Gastroesophageal sphincter (tissue), 3 donors: Measurements from ENCODE around the gene ENPP4.

Source experiments
- EP300 ChIP-seq: sonication (generic); formaldehyde crosslinking; IDR thresholded peaks from one replicate; pipeline ENCODE4 v1.6.1; 2017; ENCODE audit warnings: antibody characterized with exemption, mild to moderate bottlenecking
- POLR2A ChIP-seq, 2 donors: fragments of 450-650 bp; IDR thresholded peaks; one replicate each; pipeline ENCODE4 v1.6.1; 2017; ENCODE audit warnings: antibody characterized with exemption in 2 of 2, mild to moderate bottlenecking in 2 of 2, moderate library complexity in 1 of 2
- POLR2AphosphoS5 ChIP-seq: sonication (generic); formaldehyde crosslinking; IDR thresholded peaks from one replicate; pipeline ENCODE4 v1.6.1; 2017; ENCODE audit warnings: antibody characterized with exemption
- TF ChIP-seq, protein P1 (sequence below), 4 experiments: fragments of 200-600 bp in 2 of 4; fragments of 450-650 bp in 2 of 4; sonication (generic) in 1 of 4; IDR thresholded peaks; one replicate each; pipeline ENCODE4 v1.5.1; 2017 to 2019; ENCODE audit warnings: antibody characterized with exemption in 4 of 4, mild to moderate bottlenecking in 2 of 4, moderate library complexity in 2 of 4

DNA sequence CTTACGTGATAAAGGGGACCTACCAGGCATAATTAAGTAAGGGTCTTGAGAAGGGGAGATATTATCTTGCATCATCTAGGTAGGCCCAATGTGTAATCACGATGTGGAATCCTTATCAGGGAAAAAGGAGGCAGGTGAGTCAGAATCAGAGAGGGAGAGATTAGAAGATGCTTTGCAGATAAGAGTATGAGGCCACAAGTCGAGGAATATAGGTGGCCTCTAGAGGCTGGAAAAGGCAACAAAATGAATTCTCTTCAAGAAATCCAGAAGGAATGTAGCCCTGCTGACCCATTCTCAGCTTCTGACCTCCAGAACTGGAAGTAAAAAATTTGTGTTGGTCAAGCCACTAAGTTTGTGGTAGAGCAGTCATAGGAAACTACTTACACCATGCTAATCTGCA lies 11.0 kb upstream of the ENPP4 start:
- TF ChIP-seq POLR2A (IDR thresholded peaks at IDR 0.05), result no peak
- TF ChIP-seq POLR2AphosphoS5, result no peak
- TF ChIP-seq, protein P1, sequence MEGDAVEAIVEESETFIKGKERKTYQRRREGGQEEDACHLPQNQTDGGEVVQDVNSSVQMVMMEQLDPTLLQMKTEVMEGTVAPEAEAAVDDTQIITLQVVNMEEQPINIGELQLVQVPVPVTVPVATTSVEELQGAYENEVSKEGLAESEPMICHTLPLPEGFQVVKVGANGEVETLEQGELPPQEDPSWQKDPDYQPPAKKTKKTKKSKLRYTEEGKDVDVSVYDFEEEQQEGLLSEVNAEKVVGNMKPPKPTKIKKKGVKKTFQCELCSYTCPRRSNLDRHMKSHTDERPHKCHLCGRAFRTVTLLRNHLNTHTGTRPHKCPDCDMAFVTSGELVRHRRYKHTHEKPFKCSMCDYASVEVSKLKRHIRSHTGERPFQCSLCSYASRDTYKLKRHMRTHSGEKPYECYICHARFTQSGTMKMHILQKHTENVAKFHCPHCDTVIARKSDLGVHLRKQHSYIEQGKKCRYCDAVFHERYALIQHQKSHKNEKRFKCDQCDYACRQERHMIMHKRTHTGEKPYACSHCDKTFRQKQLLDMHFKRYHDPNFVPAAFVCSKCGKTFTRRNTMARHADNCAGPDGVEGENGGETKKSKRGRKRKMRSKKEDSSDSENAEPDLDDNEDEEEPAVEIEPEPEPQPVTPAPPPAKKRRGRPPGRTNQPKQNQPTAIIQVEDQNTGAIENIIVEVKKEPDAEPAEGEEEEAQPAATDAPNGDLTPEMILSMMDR (IDR thresholded peaks at IDR 0.05), result no peak
- no peak for TF ChIP-seq EP300
